ENCODE data around the gene TRDN.
"Not testable (repeated sequence)": the region's sequence is repeated elsewhere in the genome, so short reads cannot be mapped to it uniquely, and the experiment has no call there.

Gene TRDN

DNA sequence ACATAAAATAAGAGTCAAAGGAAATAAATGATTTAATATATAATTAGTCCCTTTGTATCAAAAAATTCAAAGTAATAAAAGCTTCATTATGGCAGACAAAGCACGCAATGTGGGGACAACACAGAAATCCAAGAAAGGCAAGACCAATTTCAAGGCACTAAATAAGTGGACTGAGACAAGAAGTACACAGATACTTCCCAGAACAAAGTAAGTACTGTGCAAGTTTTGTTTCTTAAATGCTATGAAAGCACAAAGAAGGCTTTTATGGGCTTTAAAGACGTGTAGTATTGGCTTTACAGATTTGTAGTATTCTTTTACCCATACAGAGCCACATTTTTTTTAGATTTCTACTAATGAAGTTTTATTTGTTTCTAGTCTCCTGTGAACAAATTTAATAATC, 174.6 kb downstream of the TRDN start:
- Histone ChIP-seq H3K27me3 (ENCODE audit: control insufficient read depth, low read length) (no peaks in the 10 kb centered on the region), H3K9me2 (replicated peaks; ENCODE audit: control insufficient read depth, low read length) (no peaks in the 10 kb centered on the region), H3K4me2 (ENCODE audit: low read length) (no peak overlapping the region), H3K4me1 (ENCODE audit: control insufficient read depth, low read length) (no peaks in the 10 kb centered on the region), H3K79me2 (ENCODE audit: control insufficient read depth, low read length) (no peaks in the 10 kb centered on the region), H3K36me3 (ENCODE audit: control insufficient read depth, low read length) (no peaks in the 10 kb centered on the region), H3K27ac (ENCODE audit: low read depth, low read length) (no peak overlapping the region), H3K4me3 (ENCODE audit: low read length) (no peak overlapping the region), H3F3A (ENCODE audit: control insufficient read depth, insufficient read depth) (no peaks in the 10 kb centered on the region), H3K9me3 (ENCODE audit: control insufficient read depth, insufficient read depth, low read length) (no peaks in the 10 kb centered on the region), H4K20me1 (ENCODE audit: control insufficient read depth, insufficient read depth, low read depth, low read length) (no peaks in the 10 kb centered on the region)
- TF ChIP-seq, protein P1, sequence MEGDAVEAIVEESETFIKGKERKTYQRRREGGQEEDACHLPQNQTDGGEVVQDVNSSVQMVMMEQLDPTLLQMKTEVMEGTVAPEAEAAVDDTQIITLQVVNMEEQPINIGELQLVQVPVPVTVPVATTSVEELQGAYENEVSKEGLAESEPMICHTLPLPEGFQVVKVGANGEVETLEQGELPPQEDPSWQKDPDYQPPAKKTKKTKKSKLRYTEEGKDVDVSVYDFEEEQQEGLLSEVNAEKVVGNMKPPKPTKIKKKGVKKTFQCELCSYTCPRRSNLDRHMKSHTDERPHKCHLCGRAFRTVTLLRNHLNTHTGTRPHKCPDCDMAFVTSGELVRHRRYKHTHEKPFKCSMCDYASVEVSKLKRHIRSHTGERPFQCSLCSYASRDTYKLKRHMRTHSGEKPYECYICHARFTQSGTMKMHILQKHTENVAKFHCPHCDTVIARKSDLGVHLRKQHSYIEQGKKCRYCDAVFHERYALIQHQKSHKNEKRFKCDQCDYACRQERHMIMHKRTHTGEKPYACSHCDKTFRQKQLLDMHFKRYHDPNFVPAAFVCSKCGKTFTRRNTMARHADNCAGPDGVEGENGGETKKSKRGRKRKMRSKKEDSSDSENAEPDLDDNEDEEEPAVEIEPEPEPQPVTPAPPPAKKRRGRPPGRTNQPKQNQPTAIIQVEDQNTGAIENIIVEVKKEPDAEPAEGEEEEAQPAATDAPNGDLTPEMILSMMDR (IDR thresholded peaks at IDR 0.05; ENCODE audit: low read depth, low read length, poor library complexity, severe bottlenecking), result no peak
- no peak for TF ChIP-seq EZH2phosphoT487 (IDR thresholded peaks at IDR 0.05; ENCODE audit: borderline replicate concordance, low read length)

DNA sequence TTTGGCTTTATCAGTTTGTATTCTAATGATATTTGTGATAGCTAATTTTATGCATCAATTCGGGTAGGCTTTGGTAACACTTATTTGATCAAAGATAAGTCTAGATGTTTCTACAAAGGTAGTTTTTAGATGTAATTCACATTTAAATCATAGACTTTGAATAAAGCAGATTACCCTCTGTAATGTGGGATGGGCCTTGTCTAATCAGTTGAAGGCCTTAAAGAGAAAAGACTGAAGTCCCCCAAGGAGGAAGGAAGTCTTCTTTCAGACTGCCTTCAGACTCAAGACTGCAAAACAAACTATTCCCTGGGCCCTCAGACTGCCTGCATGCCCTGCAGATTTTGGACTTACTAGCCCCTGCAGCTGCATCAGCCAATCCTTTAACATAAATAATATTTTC, 178.5 kb downstream of the TRDN start:
- H3K9me3 ChIP-seq (ENCODE audit: control insufficient read depth, insufficient read depth, low read length), result no peaks in the 10 kb centered on the region
- no peaks in the 10 kb centered on the region for H3K36me3 ChIP-seq (ENCODE audit: control insufficient read depth, low read length)
- H3K9me2 ChIP-seq (replicated peaks; ENCODE audit: control insufficient read depth, low read length), result no peaks in the 10 kb centered on the region
- H3F3A ChIP-seq (ENCODE audit: control insufficient read depth, insufficient read depth), result no peaks in the 10 kb centered on the region
- no peaks in the 10 kb centered on the region for H3K4me1 ChIP-seq (ENCODE audit: control insufficient read depth, low read length)
- no peak overlapping the region for H3K27ac ChIP-seq (ENCODE audit: low read depth, low read length)
- no peaks in the 10 kb centered on the region for H3K27me3 ChIP-seq (ENCODE audit: control insufficient read depth, low read length)
- H3K4me3 ChIP-seq (ENCODE audit: low read length), result no peak overlapping the region
- TF ChIP-seq EZH2phosphoT487 (IDR thresholded peaks at IDR 0.05; ENCODE audit: borderline replicate concordance, low read length), result no peak
- TF ChIP-seq, protein P1 (IDR thresholded peaks at IDR 0.05; ENCODE audit: low read depth, low read length, poor library complexity, severe bottlenecking), result no peak
- H4K20me1 ChIP-seq (ENCODE audit: control insufficient read depth, insufficient read depth, low read depth, low read length), result no peaks in the 10 kb centered on the region
- H3K79me2 ChIP-seq (ENCODE audit: control insufficient read depth, low read length), result no peaks in the 10 kb centered on the region
- no peak overlapping the region for H3K4me2 ChIP-seq (ENCODE audit: low read length)

DNA sequence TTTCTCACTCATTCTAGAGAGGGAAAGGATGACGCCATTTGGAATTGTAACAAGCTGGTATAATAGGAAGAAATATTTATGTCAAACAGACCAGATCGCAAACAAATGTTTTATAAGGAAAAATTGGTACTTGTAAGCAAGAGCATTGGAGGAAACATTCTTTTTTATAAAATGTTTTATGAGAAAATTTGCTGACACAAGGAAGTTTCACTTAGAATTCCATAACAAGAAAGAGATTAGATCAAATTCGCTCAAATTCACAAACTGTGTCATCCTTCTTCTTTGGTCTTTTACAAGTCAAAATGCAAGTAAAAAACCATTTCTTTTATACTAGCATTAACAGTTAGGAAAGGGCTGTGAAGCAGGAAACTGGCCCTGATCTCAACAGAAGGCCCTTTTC, 179.9 kb downstream of the TRDN start:
- Histone ChIP-seq H3F3A (ENCODE audit: control insufficient read depth, insufficient read depth) (no peaks in the 10 kb centered on the region), H3K36me3 (ENCODE audit: control insufficient read depth, low read length) (no peaks in the 10 kb centered on the region), H3K27ac (ENCODE audit: low read depth, low read length) (no peak overlapping the region), H3K4me2 (ENCODE audit: low read length) (no peak overlapping the region), H3K9me3 (ENCODE audit: control insufficient read depth, insufficient read depth, low read length) (no peaks in the 10 kb centered on the region), H4K20me1 (ENCODE audit: control insufficient read depth, insufficient read depth, low read depth, low read length) (no peaks in the 10 kb centered on the region), H3K27me3 (ENCODE audit: control insufficient read depth, low read length) (no peaks in the 10 kb centered on the region), H3K79me2 (ENCODE audit: control insufficient read depth, low read length) (no peaks in the 10 kb centered on the region), H3K4me1 (ENCODE audit: control insufficient read depth, low read length) (no peaks in the 10 kb centered on the region), H3K4me3 (ENCODE audit: low read length) (no peak overlapping the region), H3K9me2 (replicated peaks; ENCODE audit: control insufficient read depth, low read length) (no peaks in the 10 kb centered on the region)
- no peak for TF ChIP-seq EZH2phosphoT487 (IDR thresholded peaks at IDR 0.05; ENCODE audit: borderline replicate concordance, low read length)
- TF ChIP-seq, protein P1 (IDR thresholded peaks at IDR 0.05; ENCODE audit: low read depth, low read length, poor library complexity, severe bottlenecking), result no peak

DNA sequence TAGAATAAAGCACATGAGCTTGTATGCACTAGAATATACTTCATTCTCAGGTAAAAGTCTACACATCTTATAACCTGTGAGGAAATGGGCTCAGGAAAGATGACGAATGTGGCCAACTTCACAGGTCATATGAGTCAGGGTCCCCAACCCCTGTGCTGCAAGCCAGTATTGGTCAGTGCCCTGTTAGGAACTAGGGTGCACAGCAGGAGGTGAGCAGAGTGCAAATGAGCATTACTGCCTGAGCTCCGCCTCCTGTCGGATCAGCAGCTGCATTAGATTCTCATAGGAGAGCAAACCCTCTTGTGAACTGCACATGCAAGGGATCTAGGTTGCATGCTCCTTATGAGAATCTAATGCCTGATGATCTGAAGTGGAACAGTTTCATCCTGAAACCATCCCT, 182.3 kb downstream of the TRDN start:
- no peaks in the 10 kb centered on the region for H3K36me3 ChIP-seq (ENCODE audit: control insufficient read depth, low read length)
- H3K9me2 ChIP-seq (replicated peaks; ENCODE audit: control insufficient read depth, low read length), result no peaks in the 10 kb centered on the region
- no peaks in the 10 kb centered on the region for H4K20me1 ChIP-seq (ENCODE audit: control insufficient read depth, insufficient read depth, low read depth, low read length)
- no peaks in the 10 kb centered on the region for H3K27me3 ChIP-seq (ENCODE audit: control insufficient read depth, low read length)
- no peaks in the 10 kb centered on the region for H3K79me2 ChIP-seq (ENCODE audit: control insufficient read depth, low read length)
- no peak overlapping the region for H3K4me2 ChIP-seq (ENCODE audit: low read length)
- H3K4me3 ChIP-seq (ENCODE audit: low read length), result no peak overlapping the region
- no peaks in the 10 kb centered on the region for H3K9me3 ChIP-seq (ENCODE audit: control insufficient read depth, insufficient read depth, low read length)
- no peaks in the 10 kb centered on the region for H3F3A ChIP-seq (ENCODE audit: control insufficient read depth, insufficient read depth)
- no peak overlapping the region for H3K27ac ChIP-seq (ENCODE audit: low read depth, low read length)
- TF ChIP-seq, protein P1 (IDR thresholded peaks at IDR 0.05; ENCODE audit: low read depth, low read length, poor library complexity, severe bottlenecking), result no peak
- TF ChIP-seq EZH2phosphoT487 (IDR thresholded peaks at IDR 0.05; ENCODE audit: borderline replicate concordance, low read length), result no peak
- no peaks in the 10 kb centered on the region for H3K4me1 ChIP-seq (ENCODE audit: control insufficient read depth, low read length)

DNA sequence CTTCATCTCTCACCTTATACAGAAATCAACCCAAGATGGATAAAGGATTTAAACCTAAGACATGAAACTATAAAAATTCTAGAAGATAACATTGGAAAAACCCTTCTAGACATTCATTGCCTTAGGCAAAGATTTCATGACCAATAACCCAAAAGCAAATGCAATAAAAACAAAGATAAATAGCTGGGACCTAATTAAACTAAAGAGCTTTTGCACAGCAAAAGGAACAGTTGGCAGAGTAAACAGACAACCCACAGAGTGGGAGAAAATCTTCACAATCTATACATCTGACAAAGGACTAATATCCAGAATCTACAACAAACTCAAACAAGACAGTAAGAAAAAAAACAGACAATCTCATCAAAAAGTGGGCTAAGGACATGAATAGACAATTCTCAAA, 183.7 kb downstream of the TRDN start:
- not testable (repeated sequence) for H3K4me3 ChIP-seq (ENCODE audit: low read length); H3K36me3 ChIP-seq (ENCODE audit: control insufficient read depth, low read length); H3F3A ChIP-seq (ENCODE audit: control insufficient read depth, insufficient read depth); H3K4me2 ChIP-seq (ENCODE audit: low read length); H3K27me3 ChIP-seq (ENCODE audit: control insufficient read depth, low read length); H3K9me2 ChIP-seq (replicated peaks; ENCODE audit: control insufficient read depth, low read length); H3K4me1 ChIP-seq (ENCODE audit: control insufficient read depth, low read length); H3K9me3 ChIP-seq (ENCODE audit: control insufficient read depth, insufficient read depth, low read length); H4K20me1 ChIP-seq (ENCODE audit: control insufficient read depth, insufficient read depth, low read depth, low read length); H3K79me2 ChIP-seq (ENCODE audit: control insufficient read depth, low read length); H3K27ac ChIP-seq (ENCODE audit: low read depth, low read length)

Data from DOHH2 (cell line).